Panc1 (cell line): ENCODE data around the gene STUB1.
A peak's percentile ranks its signal among the peaks of the same experiment; 100 is the strongest.

Source experiments
- POLR2AphosphoS5 ChIP-seq: IDR thresholded peaks from 2 replicates; pipeline ENCODE4 v1.6.1; 2012; ENCODE audit warnings: mild to moderate bottlenecking, low read depth, low read length, moderate library complexity
- SIN3A ChIP-seq: IDR thresholded peaks from 2 replicates; pipeline ENCODE4 v1.6.1; 2012; ENCODE audit warnings: low read depth, mild to moderate bottlenecking, low read length, moderate library complexity, borderline replicate concordance; ENCODE audit not compliant: insufficient read depth
- TCF7L2 ChIP-seq: IDR thresholded peaks from 2 replicates; pipeline ENCODE4 v1.6.1; 2011; ENCODE audit warnings: mild to moderate bottlenecking, low read depth, low read length, inconsistent platforms
- TF ChIP-seq, protein P1 (sequence below): fragments of 450-650 bp; IDR thresholded peaks from 2 replicates; pipeline ENCODE4 v1.5.1; 2017; ENCODE audit warnings: mild to moderate bottlenecking
- TF ChIP-seq, protein P2 (sequence below), 2 experiments: IDR thresholded peaks; 2 replicates each; pipeline ENCODE4 v1.6.1; 2011 to 2012; ENCODE audit warnings: low read depth in 2 of 2, control low read depth in 1 of 2, low read length in 1 of 2, mild to moderate bottlenecking in 1 of 2, moderate library complexity in 1 of 2; ENCODE audit not compliant: insufficient read depth in 1 of 2

DNA sequence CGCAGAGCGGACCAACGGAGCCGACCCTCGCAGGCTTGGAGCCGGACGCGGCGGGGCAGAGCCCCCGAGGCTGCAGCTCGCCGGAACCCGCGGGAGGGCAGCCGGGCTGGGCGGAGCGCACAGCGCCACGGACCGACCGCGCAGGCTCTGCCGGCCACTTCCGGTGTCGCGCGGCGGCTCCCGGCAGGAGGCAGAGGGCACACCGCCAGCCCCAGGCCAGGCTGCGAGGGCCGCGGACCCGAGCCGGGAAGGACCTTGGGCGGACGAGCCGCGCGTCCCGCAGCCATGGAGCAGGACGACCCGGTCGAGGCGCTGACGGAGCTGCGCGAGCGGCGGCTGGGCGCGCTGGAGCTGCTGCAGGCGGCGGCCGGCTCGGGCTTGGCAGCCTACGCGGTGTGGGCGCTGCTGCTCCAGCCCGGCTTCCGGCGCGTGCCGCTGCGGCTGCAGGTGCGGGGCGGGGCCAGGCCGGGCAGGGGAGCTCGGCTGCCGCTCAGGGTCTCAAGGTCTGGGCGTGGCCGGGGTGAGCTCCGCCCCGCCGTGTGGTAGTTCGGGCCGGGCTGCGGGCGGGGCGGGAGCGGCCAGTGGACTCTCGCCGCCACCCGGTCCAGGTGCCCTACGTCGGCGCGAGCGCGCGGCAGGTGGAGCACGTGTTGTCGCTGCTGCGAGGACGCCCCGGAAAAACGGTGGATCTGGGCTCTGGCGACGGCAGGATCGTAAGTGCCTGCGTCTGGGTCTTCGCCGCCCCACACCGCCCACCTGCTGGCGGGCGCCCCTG, 41.0 kb downstream of the STUB1 start, which contains the start of gene ANTKMT:
- TF ChIP-seq, protein P1, sequence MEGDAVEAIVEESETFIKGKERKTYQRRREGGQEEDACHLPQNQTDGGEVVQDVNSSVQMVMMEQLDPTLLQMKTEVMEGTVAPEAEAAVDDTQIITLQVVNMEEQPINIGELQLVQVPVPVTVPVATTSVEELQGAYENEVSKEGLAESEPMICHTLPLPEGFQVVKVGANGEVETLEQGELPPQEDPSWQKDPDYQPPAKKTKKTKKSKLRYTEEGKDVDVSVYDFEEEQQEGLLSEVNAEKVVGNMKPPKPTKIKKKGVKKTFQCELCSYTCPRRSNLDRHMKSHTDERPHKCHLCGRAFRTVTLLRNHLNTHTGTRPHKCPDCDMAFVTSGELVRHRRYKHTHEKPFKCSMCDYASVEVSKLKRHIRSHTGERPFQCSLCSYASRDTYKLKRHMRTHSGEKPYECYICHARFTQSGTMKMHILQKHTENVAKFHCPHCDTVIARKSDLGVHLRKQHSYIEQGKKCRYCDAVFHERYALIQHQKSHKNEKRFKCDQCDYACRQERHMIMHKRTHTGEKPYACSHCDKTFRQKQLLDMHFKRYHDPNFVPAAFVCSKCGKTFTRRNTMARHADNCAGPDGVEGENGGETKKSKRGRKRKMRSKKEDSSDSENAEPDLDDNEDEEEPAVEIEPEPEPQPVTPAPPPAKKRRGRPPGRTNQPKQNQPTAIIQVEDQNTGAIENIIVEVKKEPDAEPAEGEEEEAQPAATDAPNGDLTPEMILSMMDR = no peak
- no peak for TF ChIP-seq SIN3A
- TF ChIP-seq, protein P2, sequence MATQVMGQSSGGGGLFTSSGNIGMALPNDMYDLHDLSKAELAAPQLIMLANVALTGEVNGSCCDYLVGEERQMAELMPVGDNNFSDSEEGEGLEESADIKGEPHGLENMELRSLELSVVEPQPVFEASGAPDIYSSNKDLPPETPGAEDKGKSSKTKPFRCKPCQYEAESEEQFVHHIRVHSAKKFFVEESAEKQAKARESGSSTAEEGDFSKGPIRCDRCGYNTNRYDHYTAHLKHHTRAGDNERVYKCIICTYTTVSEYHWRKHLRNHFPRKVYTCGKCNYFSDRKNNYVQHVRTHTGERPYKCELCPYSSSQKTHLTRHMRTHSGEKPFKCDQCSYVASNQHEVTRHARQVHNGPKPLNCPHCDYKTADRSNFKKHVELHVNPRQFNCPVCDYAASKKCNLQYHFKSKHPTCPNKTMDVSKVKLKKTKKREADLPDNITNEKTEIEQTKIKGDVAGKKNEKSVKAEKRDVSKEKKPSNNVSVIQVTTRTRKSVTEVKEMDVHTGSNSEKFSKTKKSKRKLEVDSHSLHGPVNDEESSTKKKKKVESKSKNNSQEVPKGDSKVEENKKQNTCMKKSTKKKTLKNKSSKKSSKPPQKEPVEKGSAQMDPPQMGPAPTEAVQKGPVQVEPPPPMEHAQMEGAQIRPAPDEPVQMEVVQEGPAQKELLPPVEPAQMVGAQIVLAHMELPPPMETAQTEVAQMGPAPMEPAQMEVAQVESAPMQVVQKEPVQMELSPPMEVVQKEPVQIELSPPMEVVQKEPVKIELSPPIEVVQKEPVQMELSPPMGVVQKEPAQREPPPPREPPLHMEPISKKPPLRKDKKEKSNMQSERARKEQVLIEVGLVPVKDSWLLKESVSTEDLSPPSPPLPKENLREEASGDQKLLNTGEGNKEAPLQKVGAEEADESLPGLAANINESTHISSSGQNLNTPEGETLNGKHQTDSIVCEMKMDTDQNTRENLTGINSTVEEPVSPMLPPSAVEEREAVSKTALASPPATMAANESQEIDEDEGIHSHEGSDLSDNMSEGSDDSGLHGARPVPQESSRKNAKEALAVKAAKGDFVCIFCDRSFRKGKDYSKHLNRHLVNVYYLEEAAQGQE (IDR thresholded peaks at IDR 0.05; ENCODE audit: insufficient read depth in 1 of 2, low read depth in 2 of 2, low read length in 1 of 2) = peak in 1 of 2 experiments; percentile 66; a peak in 2 of 4 replicates
- peak; percentile 31 for TF ChIP-seq POLR2AphosphoS5
- no peak for TF ChIP-seq TCF7L2
